Activated CD4-positive, alpha-beta T cell treated with anti-CD3 and anti-CD28 coated beads for 4 hours (primary cell): ENCODE measurements around the gene SIRPD.
A peak's percentile ranks its signal among the peaks of the same experiment; 100 is the strongest.
"Not testable (repeated sequence)": the region's sequence is repeated elsewhere in the genome, so short reads cannot be mapped to it uniquely, and the experiment has no call there.

ENCODE experiments used
- DNase-seq, 2 donors: peaks; one replicate each; pipeline ENCODE4 v3.0.0-alpha.2; 2020

SIRPD gene

DNA sequence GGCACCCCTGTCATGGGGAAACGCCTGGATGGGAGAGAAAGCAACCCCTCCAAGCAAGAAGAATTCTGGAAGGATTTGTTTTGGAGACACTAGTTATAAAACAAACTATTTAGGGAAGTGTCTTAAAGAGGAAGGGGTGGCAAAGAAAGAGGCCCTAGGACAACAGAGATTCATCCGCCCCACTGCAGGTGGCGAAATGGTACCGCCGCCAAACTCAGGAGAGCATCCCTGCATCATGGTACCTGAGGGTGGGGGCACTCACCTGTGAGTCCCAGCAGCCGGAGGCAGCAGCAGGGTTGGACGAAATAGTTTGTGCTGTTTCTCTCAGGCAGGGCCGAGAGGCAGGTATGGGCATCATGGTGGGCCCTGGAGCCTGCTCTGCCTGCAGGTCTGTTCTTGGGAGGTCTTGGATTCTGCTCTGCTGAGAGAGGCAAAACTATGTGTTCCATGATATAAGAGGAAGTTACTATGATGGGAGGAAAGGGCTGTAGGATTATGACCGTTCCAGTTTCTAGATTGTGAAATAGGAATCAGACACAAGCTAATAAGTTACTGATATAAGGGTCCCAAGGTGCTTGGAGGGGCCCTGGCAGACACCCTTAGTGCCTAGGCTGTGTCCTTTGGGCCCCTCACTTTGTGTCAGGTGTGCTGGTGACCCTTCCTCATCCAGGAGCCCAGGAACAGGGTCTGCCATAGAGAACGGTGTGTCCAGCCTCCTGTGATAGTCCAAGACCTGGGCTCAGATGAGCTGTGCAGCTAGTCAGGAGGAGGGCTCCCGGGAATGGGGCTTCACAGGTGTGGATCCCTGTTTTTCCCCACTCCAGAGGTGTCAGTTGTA lies 20.4 kb downstream of the SIRPD start:
- no peak for DNase-seq

DNA sequence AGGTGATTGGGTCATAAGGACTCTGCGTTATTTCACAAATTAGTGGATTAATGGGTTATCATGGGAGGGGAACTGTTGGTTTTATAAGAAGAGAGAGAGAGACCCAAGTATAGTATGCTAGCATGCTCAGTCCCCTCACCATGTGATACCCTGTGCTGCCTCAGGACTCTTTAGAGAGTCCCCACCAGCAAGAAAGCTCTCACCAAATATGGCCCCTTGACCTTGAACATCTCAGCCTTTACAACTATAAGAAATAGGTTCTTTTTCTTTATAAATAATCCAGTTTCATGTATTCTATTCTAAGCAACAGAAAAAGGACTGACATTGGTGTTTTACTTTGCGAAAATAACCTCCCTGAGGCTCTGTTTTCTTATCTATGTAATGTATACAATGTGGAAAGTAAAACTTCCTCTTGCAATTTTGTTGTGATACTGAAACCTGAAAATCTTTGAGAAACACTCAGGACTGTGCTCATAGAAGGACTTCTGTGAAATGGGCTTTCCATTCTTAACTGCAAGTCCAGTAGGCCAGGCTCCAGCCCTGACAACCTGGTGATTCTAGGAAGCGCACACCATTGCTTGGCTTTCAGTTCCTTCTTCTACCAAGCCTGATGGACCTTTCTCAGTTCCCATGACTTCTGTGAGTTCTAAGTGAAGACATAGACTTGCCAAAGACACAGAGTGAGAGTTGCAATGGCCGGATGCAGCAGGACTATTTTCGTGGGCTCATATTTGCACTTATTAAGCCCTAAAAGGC lies 21.9 kb downstream of the SIRPD start:
- no peak for DNase-seq

DNA sequence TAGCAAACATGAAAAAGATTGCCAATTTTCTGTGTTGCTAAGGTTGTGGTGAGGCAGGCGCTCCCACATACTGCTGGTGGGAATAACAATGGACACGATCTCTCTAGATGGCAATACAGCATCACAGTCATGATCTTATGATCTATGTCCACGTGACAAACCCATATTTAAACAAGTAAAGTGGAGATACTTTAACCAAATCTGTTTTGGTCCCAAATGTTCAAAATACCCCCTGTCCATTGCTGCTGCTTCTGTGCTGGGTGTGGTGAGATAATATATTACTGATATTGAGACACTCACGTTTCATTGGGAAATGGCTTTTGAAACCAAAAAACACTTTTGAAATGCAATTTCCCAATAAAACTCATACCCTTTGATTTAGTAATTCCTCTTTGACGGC lies 23.0 kb downstream of the SIRPD start:
- no peak for DNase-seq

DNA sequence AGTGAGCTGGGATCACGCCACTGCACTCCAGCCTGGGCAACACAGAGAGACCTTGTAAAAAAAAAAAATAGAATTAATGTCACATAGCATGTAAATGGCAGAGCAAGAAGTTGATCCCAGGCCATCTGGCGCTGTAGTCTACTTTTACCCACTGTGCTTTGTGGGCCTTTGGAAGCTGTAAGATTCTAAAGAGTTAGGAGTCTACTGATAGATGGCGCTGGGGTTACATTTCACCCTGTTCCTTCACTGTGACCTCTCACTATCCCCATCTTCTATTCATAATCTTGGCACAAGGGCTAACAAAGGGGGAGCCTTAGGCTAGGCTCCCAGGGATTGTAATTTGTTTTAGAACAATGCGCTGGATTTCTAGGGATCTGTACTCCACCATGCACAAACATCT lies 24.4 kb downstream of the SIRPD start:
- DNase-seq: no peak

DNA sequence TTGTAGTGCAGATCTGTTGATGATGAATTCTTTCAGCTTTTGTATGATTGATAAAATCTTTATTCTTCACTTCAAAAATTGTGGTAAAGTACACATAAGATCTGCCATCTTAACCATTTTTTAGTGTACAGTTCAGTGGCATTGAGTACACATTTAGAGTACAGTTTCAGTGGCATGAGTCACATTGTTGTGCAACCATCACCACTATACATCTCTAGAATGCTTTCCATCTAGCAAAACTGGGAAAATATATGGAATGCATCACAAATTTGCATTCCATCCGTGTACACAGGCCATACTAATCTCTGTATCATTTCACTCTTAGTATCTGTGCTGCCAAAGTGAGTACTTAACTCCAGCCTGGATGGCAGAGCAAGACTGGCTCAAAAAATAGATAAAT lies 28.7 kb downstream of the SIRPD start:
- no peak for DNase-seq

DNA sequence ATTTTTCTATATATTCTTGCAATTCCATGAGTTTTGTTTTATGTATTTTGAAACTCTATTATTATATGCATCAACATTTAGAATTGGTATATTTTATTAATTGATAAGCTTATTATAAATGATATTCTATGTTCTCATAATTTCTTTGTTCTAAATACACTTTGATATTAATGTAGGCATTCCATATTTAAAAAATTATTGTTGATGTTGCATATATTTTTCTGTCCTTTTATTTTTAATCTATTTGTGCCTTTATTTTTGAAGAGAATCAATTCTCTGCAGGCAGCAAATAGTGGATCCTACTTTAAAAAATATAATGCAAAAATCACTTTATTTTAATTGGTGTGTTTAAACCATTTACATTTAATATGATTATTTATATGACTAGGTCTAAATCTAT lies 29.6 kb downstream of the SIRPD start:
- DNase-seq: no peak

DNA sequence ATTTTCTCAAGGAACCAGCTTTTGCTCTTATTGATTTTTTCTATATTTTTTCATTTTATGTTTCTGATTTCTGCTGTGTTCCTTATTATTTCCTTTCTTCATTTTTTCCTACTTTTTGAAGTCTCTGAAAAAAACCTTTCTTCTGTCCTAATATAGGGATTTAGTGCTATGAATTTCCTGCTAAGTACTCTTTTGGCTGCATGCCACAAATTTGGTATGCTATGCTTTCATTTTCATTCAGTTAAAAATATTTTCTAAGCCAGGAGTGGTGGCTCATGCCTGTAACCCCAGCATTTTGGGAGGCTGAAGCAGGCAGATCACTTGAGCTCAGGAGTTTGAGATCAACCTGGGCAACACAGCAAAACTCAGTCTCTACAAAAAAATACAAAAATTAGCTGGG lies 30.6 kb downstream of the SIRPD start:
- no peak for DNase-seq

DNA sequence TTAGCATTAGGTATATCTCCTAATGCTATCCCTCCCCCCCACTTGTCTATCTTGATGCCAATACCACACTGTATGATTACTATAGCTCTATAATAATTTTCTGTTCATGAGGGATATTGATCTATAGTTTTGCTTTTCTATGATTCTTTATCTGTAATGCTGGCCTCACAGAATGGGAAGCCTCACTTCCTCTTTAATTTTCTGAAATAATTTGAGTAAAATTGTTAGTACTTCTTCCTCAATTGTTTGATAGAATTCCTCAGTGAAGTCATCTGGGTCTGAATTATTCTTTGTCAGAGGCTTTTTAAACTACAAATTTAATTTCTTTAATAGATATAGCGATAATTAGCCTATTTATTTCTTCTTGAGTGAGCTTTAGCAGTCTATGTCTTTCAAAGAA lies 31.2 kb downstream of the SIRPD start:
- no peak for DNase-seq

DNA sequence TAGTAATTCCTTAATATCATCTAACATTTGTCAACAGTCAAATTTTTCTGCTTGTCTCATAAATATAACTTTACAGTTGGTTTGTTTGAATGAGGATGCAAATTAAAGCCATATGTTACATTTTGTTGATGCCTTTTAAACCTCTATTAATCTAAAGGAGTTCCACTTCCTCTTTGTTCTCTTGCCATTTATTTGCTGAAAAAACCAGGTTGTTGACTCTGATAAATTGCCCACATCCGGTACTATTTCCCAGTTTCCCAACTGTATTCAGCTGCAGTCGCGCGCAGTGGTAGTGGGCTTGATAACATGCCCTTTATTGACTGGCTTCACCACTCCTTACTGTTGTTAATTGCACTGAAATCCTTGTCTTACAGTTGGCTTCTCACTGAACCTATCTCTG lies 33.5 kb downstream of the SIRPD start:
- DNase-seq: no peak

DNA sequence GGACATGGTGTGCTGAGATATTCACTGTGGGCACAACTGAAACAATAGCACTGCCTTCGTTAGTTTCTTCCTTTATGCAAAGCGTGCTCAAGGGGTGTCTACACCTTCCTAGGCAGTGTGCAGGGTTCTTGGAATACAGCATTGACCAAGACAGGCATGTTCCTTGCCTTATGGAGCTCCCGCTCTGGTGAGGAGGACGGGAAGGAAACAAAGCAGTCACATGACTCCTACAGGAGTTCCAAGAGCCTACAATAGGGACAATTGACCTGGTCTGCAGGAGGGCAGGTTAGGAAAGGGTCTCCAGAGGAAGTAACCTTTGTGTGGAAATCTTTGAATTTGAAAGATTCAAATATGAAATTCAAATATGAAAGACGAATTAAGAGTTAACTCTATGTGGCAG lies 40.5 kb downstream of the SIRPD start:
- DNase-seq: no peak

DNA sequence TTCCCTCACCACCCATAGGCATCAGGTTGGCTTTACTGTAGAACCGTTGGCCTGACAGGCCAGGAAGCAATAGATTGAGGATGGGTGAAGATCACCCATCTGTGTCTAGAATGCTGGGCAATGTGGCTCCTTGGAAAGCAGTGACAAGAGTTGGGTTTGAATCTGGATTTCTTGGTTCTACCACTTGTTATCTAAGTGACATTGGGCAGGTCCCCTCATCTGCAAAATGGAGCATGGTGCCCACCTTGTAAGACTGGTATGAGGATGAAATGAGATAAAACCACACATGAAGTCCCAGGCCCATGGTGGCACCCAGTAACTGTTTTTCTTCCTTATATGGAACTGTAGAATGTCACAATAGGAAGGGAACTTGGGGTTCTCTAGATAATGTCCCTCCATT lies 43.7 kb downstream of the SIRPD start:
- no peak for DNase-seq

DNA sequence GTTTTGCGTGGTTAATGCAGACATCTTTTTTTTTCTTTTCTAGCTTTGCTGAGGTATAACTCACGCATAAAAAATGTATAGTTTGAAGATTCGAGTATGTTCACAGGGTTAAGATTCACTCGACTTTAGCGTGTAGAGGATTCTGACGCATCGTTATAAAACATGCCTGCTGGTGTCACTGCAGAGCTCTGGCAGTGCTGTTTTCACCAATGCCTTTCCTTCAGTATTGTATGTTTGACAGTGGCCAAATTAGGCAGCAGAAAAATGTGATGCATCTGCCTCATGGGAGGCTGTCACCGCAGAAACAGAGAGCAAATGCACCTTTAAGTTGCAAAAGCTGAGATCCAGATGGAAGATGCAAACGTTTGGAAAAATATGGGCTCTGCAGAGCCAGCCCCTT lies 48.3 kb downstream of the SIRPD start:
- peak; percentile 7 to 33 for DNase-seq

DNA sequence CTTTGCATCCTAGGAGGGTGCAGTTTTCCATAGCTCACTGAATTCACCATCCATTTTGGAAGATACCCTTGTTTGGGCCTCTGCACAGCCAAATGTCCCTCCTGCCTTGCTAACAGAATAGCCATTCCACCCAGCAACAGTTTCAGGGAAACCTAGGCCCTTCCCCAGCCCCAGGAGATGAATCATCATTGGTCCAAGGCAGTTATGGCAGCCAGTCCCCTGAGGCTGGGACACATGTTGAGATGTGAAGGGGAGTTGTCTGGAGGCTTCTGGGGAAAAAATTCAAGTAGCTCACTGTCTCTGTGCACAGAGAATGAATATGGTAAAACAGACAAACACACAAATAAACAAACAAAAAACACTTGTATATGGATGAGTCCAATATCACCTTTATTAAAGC lies 48.9 kb downstream of the SIRPD start:
- DNase-seq: no peak

DNA sequence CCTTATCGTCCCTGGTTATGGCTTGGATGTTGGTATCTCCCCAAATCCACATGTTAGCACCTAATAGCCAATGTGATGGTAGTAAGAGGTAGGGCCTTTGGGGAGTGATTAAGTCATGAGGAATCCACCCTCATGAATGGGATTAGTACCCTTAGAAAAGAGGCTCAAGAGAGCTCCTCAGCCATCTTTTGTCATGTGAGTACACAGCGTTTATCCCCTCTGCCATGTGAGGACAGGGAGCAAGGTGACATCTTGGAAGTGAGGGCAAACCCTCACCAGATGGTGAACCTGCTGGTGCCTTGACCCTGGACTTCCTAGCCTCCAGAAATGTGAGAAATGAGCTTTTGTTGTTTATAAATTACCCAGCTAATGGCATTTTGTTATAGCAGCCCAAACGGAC lies 50.2 kb downstream of the SIRPD start:
- DNase-seq: no peak

DNA sequence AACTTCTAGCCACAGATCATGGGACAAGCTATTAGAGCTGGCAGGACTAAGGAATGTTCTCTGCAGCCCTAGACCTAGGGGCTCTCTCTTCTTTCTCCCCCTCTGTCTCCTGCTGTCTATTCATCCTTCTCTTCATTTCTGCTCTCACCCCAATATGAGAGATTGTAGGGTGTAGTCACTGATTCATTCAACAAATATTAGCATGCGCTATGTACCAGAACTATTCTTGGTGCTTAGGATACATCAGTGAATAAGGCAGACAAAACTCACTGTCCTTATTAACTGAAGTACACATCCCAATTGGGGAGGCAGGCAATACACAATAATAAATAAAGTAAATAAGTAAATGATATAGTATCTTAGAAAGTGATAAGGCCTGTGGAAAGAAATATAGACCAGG lies 51.6 kb downstream of the SIRPD start:
- no peak for DNase-seq

DNA sequence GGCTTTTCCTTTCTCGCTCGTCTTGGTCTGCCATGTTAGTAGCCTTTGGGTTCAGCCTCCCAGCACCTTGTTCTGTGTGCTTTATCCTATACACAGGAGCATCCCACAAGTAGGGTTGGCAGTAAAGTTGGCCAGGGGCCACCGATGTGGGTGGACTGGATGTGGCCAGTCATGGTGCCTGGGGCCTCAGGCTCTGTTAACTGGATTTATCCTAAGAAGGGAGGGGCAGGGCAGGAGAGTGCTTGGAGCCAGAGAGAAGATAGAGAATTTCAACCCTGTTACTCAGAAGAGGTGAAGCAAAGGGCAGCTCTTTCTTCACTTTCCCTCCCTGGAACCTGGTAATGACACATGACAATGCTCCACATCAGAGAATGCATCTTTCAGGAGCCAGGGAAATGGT lies 52.1 kb downstream of the SIRPD start:
- DNase-seq: no peak

DNA sequence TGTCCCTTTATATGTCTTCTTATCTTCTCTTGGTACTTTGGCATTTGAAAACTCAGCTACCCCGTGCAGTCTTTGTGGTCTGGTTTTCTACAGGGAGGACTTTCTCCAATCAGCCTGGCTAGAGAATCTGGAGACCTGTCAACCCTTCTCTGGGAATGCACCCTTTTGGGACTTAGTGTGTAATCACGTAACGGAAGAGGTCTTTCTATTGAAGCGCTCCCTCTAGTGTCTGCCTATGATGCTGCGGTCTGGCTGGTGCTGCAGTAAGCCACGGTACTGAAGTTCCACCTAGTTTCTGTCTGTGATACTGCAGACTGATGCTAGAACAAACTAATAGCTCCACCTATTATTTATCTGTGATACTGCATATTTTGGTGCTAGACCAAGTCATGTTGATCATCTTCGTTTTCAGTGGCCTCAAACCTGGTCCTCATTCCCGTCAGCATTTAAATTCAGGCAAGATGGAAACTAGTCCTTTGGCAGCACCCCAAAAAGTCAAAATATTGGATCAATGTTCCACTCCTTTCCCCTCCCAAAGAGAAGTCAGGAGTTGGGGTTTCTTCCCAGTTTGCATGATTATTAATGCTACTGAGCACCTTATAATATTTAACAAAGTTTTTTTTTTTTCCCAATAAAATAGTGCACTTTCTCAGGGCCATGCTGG lies 53.8 kb downstream of the SIRPD start:
- peak; percentile 69 to 75 for DNase-seq

DNA sequence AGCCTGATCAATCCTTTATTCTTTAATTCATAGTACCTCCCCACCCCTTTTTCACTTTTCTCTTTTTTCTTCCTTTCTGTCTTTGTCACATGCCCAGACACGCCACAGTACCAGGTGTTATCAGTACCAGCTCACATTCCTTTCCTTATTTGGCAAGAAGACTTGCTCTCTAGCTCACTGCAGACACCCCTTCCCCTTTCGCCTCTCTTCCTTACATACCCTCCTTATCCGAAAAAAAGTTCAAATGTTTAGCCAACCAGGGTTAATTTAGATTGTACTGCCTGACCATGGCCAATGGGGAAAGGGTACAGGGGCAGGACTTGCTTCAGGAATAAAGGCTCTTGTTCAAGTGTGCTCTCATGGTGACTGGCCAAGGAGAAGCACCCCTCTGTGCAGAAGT lies 57.0 kb downstream of the SIRPD start:
- DNase-seq: no peak

DNA sequence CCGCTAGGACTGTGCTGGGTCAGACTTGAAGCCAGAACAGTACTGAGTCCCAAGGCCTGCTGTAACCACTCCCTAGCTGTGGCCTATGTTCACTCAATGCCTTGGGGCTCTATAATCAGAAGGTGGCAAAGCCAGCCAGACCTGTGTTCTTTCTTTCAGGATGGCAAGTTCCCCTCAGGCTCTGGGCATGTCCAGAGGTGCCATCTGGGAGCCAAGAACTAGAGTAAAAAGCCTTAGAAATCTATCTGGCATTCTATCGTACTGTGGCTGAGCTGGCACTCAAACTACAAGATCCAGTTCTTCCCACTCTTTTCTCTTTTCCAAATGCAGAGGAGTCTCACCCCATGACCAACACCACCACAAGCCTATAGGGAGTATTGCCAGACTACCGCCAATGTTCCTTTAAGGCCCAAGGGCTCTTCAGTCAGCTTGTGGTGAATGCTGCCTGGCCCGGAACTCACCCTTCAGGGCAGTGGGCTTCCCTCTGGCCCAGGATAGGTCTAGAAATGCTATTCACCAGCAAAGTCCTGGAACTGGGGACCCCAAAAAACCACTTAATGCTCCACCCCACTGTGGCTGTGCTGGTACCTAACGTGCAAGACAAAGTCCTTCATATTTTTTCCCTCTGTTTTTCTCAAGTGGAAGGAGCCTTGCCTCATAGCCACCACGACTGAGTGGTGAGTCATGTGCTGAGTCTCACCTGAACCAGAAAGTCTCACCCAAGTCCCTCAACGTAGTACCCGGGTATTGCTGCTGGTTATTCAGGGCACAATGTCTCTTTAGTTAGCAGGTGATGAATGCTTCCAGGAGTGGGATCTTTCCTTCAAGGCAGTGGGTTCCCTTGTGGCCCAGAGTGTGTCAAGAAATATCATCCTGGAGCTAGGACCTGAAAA lies 57.7 kb downstream of the SIRPD start:
- DNase-seq: no peak

DNA sequence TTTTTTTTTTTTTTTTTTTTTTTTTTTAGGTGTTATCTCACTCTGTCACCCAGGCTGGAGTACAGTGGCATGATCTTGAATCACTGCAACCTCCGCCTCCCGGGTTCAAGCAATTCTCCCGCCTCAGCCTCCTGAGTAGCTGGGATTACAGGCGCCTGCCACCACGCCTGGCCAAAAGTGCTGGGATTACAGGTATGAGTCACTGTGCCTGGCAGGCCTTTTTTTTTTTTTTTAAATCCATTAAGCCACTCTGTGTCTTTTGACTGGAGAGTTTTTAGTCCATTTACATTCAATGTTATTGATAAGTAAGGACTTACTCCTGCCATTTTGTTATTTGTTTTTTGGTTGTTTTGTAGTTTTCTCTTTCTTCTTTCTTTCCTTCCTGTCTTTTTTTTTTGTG lies 60.1 kb downstream of the SIRPD start:
- DNase-seq: not testable (repeated sequence)

DNA sequence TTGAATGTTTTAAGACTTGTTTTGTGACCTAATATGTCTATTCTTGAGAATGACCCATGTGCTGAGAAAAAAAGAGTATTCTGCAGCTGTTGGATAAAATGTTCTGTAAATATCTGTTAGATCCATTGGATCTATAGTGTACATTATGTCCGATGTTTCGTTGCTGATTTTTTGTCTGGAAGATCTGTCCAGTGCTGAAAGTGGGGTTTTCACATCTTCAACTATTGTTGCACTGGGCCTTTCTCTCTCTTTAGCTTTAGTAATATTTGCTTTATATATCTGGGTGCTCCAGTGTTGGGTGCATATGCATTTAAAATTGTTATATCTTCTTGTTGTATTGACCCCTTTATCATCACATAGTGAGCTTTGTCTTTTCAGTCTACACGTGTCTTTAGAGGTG lies 60.6 kb downstream of the SIRPD start:
- DNase-seq: no peak

DNA sequence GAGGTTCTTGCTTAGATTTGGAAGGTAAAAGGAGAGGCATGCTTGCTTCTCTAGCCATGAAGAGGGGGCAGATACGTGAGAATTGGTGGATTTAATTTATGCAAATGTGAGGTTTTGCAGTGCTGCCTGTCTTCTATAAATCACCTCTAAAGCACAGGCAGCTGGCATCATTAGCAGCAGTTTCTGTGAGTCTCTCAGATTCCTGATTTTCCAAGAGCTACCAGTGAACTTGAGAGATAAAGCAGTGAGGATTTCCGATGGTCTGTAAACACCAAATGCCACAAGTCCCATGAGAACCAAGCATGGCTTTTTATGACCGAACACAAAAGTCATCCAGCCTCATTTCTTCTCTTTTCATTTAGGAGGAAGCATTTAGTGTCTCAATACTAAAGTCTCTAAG lies 63.1 kb downstream of the SIRPD start:
- DNase-seq: no peak

DNA sequence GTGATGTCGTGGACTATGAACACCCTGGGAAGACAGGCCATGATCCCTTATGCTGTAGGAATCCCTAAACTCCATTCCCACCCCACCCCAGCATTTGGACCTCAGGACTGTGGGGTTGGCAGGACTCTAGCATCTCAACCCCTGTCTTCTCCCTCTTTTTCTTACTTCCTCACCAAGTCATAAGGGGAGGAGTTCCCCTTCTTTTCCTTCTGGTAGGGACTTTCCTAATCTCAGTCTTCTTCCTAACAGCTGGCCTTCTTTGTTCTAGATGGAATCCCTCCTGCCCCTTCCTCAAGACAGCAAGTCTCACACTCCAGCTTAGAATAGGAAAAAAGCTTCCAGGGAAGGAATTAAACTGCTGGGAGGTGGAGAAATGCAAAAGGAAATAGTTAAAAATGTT lies 64.0 kb downstream of the SIRPD start:
- DNase-seq: no peak
